Cardiac fibroblast (primary cell): ENCODE data around the gene ARF1.

Experiments used
- DNase-seq, 2 donors: peaks; one replicate each; pipeline versions ENCODE4 v3.0.0 to v3.0.0-alpha.2; 2010; ENCODE audit warnings: low read depth in 2 of 2
- H3K4me3 ChIP-seq, 2 donors: replicated peaks in 1 of 2; 1 replicate in 1 of 2; 2 replicates in 1 of 2; pipeline ENCODE4 v1.5.1; 2011; ENCODE audit warnings: low read depth in 2 of 2, low read length in 2 of 2, mild to moderate bottlenecking in 2 of 2, moderate library complexity in 1 of 2
- TF ChIP-seq, protein P1 (sequence below): IDR thresholded peaks from one replicate; pipeline ENCODE4 v1.5.1; 2011; ENCODE audit warnings: low read depth, mild to moderate bottlenecking, low read length, inconsistent platforms

Gene ARF1

DNA sequence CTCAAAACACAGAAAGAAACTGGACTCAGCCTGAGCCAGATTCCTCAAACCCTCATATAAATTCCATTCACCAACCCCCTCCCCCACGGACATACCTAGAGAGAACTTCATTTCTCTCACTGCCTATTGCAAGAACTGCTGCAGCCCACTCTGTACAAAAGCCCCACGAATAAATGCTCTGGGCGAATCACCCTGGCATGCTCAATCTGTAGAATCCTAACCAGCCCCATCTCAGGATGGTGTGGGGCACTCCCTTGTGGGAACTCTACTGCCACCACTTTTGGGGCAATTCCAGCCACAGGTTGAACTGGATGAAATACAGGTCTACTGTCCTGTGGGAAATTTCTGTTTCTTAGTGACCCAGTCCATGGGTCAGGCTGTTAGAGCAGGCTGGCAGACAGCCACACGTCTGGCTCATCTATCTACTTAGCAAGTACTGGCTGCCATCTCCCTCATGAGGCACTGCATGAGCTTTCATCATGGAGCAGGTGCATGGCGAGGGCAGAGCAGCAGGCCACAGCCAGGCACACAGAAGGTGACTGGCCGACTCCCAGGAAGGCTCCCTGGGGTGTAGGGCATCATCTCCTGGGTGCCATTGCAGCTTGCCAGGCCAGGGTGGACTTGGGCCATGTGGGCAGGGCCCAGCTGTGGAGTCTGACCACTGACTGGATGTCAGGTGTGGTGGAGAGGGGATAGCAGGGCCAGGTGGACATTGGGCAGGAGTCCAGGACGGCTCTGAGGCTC lies 22.2 kb downstream of the ARF1 start:
- DNase-seq: no peak
- TF ChIP-seq, protein P1, sequence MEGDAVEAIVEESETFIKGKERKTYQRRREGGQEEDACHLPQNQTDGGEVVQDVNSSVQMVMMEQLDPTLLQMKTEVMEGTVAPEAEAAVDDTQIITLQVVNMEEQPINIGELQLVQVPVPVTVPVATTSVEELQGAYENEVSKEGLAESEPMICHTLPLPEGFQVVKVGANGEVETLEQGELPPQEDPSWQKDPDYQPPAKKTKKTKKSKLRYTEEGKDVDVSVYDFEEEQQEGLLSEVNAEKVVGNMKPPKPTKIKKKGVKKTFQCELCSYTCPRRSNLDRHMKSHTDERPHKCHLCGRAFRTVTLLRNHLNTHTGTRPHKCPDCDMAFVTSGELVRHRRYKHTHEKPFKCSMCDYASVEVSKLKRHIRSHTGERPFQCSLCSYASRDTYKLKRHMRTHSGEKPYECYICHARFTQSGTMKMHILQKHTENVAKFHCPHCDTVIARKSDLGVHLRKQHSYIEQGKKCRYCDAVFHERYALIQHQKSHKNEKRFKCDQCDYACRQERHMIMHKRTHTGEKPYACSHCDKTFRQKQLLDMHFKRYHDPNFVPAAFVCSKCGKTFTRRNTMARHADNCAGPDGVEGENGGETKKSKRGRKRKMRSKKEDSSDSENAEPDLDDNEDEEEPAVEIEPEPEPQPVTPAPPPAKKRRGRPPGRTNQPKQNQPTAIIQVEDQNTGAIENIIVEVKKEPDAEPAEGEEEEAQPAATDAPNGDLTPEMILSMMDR: no peak
- H3K4me3 ChIP-seq: no peak overlapping the region

DNA sequence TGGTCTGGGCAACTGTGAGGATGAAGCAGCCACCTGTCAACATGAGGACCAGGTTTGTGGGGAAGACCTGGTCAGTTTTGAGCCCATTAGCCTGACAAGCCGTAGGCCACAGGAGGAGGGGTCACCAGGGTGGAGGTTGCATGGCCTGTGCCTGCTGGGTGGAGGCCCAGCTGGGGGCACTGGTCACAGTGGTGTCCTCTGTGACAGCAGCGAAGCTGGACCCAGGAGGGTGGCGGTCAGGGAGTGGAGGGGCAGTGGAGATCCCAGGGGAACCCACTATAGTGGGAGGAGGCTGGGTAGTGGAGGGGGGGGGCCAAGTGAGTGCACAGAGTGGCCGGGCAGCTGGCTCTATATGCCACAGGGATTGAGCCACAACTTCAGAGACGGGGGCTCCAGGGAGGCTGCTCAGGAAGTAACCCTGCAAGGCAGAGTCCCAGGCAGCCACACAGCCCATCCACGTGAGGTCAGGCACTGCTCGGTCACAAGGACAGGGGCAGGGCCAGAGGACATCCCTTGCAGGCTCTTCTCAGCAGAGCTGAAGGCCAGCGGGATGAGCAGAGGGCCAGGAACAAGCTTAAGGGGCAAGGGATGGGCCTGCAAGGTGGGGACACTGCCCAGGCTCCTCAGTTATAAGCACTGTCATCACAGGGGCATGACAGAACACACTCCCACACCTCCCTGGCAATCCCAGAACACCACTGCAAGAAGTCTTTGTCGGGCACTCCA lies 22.9 kb downstream of the ARF1 start:
- no peak overlapping the region for H3K4me3 ChIP-seq
- TF ChIP-seq, protein P1: no peak
- DNase-seq: no peak

DNA sequence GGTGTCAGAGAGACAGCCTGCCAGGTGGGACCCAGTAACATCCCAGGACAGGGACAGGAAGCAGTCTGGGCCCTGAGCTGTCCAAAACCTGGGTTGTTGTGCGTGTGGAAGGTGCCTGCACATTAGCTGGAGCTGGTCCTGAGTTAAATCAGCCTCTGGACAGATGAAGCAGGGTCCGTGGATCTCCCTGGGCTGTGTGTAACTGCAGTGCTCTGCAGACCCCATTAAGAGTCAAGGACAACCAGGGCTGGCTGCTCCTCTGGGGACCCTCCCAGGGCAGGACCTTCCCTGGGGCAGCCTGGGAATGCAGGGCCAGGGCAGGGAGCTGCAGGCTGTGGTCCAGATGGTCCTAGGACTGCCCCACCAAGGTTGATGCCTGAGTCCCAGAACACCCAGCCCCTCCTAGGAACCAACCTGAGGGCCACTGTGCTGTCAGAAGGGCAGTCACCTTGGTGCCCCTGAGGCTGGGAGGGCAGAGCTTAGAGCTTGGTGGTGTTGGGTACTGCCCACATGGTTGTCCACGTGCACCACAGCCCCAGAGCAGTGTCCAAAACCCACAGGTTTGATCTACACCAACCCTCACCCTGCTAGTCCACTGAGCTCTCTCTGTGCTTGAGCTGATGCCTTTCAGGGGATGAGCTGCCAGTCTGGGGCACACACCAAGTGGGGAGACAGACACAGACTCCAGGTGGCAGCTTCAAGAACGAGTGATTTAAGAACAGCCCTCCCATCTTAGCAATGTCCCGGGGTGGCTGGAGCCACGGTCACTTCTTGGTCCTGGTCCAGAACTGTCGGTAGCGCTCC lies 23.7 kb downstream of the ARF1 start:
- TF ChIP-seq, protein P1: no peak
- DNase-seq: no peak
- H3K4me3 ChIP-seq: no peak overlapping the region

DNA sequence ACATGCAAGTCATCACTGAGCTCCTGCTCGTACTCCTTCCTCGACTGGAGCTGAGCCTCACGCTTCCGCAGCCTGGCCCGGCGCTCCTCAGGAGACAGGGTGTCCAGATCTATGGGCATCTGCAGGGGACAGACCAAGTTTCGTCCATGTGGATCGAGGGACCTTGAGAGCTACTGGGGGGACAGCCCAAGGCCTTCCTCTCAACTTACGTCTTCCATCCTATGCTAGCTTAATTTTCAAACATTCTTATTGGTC lies 24.2 kb downstream of the ARF1 start:
- no peak overlapping the region for H3K4me3 ChIP-seq
- DNase-seq: no peak
- TF ChIP-seq, protein P1: no peak

DNA sequence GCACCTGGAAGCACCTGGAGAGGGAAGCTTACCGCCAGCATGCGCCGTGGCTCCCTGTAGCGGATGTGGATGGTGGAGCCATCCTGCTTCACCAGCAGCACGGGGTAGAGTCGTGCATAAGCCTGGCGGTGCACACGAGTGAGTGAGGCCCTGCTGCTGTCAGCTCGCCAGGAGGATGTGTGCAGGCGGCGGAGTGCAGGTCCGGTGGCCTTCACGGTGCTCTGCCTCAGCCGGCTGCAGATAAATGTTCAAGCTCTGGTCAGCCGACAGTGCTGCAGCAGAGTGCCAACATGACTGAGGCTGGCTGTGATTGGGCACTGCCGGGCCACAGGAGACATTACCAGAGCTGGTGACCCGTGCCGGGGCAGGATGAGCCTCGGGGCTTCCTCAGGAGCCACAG lies 25.1 kb downstream of the ARF1 start:
- TF ChIP-seq, protein P1: no peak
- DNase-seq: no peak
- H3K4me3 ChIP-seq: no peak overlapping the region

DNA sequence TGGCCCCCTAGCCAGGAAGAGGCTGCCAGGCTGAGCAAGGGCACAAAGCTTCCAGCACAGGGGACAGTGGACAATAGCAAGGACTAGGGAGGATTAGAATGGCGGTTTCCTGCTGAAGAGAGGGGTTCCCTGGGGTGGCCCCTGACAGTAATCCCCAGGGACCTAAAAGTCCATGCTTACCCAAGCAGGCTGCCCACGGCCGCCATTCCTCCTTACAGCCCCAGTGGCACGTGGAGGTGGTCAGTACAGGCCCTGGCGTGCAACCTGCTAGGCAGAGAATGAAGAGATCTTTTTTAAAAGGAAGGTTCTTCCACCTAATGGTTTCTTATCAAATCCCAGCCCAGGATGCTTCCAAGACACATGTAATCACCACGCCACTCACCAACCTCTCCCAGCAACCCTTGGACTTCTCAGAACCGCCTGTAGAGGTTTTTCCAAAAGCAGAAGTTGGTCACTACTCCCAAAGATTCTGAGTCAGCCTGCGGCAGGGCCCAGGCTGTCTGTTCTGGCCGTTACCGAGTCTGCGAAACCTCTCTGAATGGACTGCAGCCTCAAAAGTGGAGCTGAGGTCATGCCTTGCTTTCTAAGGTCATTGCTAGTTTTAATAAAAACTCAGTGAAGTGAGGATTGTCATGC lies 25.7 kb downstream of the ARF1 start:
- TF ChIP-seq, protein P1: no peak
- no peak for DNase-seq
- peak overlapping the region; percentile 98 to 99 for H3K4me3 ChIP-seq
